ENCODE measurements around the gene HDGFL2.

HDGFL2 gene

DNA sequence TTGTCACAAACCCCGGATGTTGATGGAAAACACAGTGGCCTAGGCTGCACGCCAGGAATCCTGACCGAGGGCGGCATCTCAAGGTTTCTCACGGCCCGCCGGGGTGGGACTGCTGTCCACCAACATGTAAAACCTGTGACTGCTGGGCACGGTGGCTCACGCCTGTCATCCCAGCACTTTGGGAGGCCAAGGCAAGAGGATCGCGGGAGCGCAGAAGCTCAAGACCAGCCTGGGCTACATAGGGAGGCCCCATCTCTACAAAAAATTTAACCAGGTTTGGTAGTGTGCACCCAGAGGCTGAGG lies 35.0 kb downstream of the HDGFL2 start:
- ATAC-seq: no peak
- peaks cover 4% of the 10 kb centered on the region for H3K36me3 Mint-ChIP-seq (ENCODE audit: low read depth)
- peaks cover 19% of the 10 kb centered on the region for H3K4me1 Mint-ChIP-seq
- no peaks in the 10 kb centered on the region for H3K9me3 Mint-ChIP-seq
- no peaks in the 10 kb centered on the region for H3K27me3 Mint-ChIP-seq
- DNase-seq: no peak
- no peak overlapping the region for H3K27ac Mint-ChIP-seq
- H3K4me3 Mint-ChIP-seq: no peak overlapping the region

- no peak for DNase-seq
- Mint-ChIP-seq H3K4me1 (peaks cover 19% of the 10 kb centered on the region), H3K27me3 (no peaks in the 10 kb centered on the region), H3K9me3 (no peaks in the 10 kb centered on the region), H3K27ac (no peak overlapping the region), H3K36me3 (ENCODE audit: low read depth) (peaks cover 4% of the 10 kb centered on the region), H3K4me3 (no peak overlapping the region)
- ATAC-seq: no peak
Measured at GRCh38 chr19:4507804-4508203, 35.7 kb downstream of the HDGFL2 start.

GRCh38 chr19:4508698-4509097 lies 36.6 kb downstream of the HDGFL2 start:
- DNase-seq (no peak), ATAC-seq (no peak)
- H3K4me1 Mint-ChIP-seq: peaks cover 19% of the 10 kb centered on the region
- H3K4me3 Mint-ChIP-seq: no peak overlapping the region
- H3K36me3 Mint-ChIP-seq (ENCODE audit: low read depth): peaks cover 4% of the 10 kb centered on the region
- no peaks in the 10 kb centered on the region for H3K9me3 Mint-ChIP-seq
- H3K27ac Mint-ChIP-seq: no peak overlapping the region
- no peaks in the 10 kb centered on the region for H3K27me3 Mint-ChIP-seq

GRCh38 chr19:4510435-4511255 lies 38.5 kb downstream of the HDGFL2 start:
- no peak overlapping the region for H3K27ac Mint-ChIP-seq
- no peaks in the 10 kb centered on the region for H3K27me3 Mint-ChIP-seq
- DNase-seq: no peak
- H3K36me3 Mint-ChIP-seq (ENCODE audit: low read depth): peaks cover 4% of the 10 kb centered on the region
- H3K4me3 Mint-ChIP-seq: no peak overlapping the region
- H3K4me1 Mint-ChIP-seq: peaks cover 12% of the 10 kb centered on the region
- H3K9me3 Mint-ChIP-seq: no peaks in the 10 kb centered on the region
- no peak for ATAC-seq

GRCh38 chr19:4511300-4512054 lies 39.4 kb downstream of the HDGFL2 start:
- Mint-ChIP-seq H3K4me3 (no peak overlapping the region), H3K9me3 (no peaks in the 10 kb centered on the region), H3K27ac (no peak overlapping the region), H3K36me3 (ENCODE audit: low read depth) (no peaks in the 10 kb centered on the region), H3K27me3 (no peaks in the 10 kb centered on the region), H3K4me1 (peaks cover 3% of the 10 kb centered on the region)
- no peak for ATAC-seq
- no peak for DNase-seq

DNA sequence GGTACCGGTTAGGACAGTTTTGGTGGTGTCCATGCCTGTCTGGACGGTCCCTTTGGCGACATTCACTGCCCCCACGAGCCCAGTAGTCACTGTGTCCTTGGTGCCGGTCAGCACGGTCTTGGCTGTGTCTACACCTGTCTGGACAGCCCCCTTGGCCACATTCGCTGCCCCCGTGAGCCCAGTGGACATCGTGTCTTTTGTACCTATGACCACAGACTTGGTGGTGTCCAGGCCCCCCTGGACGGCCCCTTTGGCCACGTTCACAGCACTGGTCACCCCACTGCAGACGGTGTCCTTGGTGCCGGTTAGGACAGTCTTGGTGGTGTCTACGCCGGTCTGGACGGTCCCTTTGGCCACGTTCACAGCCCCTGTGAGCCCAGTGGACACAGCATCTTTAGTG lies 40.0 kb downstream of the HDGFL2 start:
- H3K4me3 Mint-ChIP-seq: no peak overlapping the region
- H3K27me3 Mint-ChIP-seq: no peaks in the 10 kb centered on the region
- no peaks in the 10 kb centered on the region for H3K9me3 Mint-ChIP-seq
- H3K27ac Mint-ChIP-seq: no peak overlapping the region
- DNase-seq (no peak), ATAC-seq (no peak)
- H3K4me1 Mint-ChIP-seq: no peaks in the 10 kb centered on the region
- H3K36me3 Mint-ChIP-seq (ENCODE audit: low read depth): no peaks in the 10 kb centered on the region

- no peak for ATAC-seq
- no peaks in the 10 kb centered on the region for H3K36me3 Mint-ChIP-seq (ENCODE audit: low read depth)
- no peak for DNase-seq
- H3K4me1 Mint-ChIP-seq: no peaks in the 10 kb centered on the region
- H3K27me3 Mint-ChIP-seq: no peaks in the 10 kb centered on the region
- H3K4me3 Mint-ChIP-seq: no peak overlapping the region
- H3K9me3 Mint-ChIP-seq: no peaks in the 10 kb centered on the region
- no peak overlapping the region for H3K27ac Mint-ChIP-seq
Measured at GRCh38 chr19:4513248-4513647, 41.2 kb downstream of the HDGFL2 start.

DNA sequence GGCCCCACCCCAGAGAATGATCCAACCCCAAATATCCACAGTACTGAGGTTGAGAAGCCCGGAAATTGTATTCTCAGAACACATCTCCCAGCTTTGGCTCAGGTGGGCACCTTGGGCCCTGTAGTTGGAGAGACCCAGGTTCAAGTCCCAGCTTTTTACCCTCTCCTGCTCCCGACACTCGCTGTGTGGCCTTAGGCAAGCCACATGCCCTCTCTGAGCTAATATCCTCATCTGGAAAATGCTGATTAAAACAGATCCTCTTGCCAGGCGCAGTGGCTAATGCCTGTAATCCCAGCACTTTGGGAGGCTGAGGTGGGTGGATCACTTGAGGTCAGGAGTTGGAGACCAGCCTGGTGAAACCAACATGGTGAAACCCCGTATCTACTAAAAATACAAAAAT lies 43.6 kb downstream of the HDGFL2 start:
- Mint-ChIP-seq H3K27ac (no peak overlapping the region), H3K4me3 (no peak overlapping the region), H3K36me3 (ENCODE audit: low read depth) (no peaks in the 10 kb centered on the region), H3K27me3 (peaks cover 4% of the 10 kb centered on the region), H3K9me3 (no peaks in the 10 kb centered on the region), H3K4me1 (no peaks in the 10 kb centered on the region)
- ATAC-seq (no peak), DNase-seq (no peak)

GRCh38 chr19:4516199-4516938 lies 44.3 kb downstream of the HDGFL2 start:
- no peaks in the 10 kb centered on the region for H3K9me3 Mint-ChIP-seq
- no peaks in the 10 kb centered on the region for H3K36me3 Mint-ChIP-seq (ENCODE audit: low read depth)
- H3K4me1 Mint-ChIP-seq: no peaks in the 10 kb centered on the region
- H3K27me3 Mint-ChIP-seq: peaks cover 4% of the 10 kb centered on the region
- DNase-seq (no peak), ATAC-seq (no peak)
- H3K27ac Mint-ChIP-seq: no peak overlapping the region
- no peak overlapping the region for H3K4me3 Mint-ChIP-seq

- no peak for ATAC-seq
- no peaks in the 10 kb centered on the region for H3K9me3 Mint-ChIP-seq
Measured at GRCh38 chr19:4516939-4517300, 44.8 kb downstream of the HDGFL2 start.

GRCh38 chr19:4517451-4518057 lies 45.5 kb downstream of the HDGFL2 start:
- no peak overlapping the region for H3K27ac Mint-ChIP-seq
- H3K27me3 Mint-ChIP-seq: peaks cover 4% of the 10 kb centered on the region
- H3K4me3 Mint-ChIP-seq: no peak overlapping the region
- no peaks in the 10 kb centered on the region for H3K36me3 Mint-ChIP-seq (ENCODE audit: low read depth)
- ATAC-seq: no peak
- no peaks in the 10 kb centered on the region for H3K9me3 Mint-ChIP-seq
- H3K4me1 Mint-ChIP-seq: no peaks in the 10 kb centered on the region
- no peak for DNase-seq

More at GRCh38 chr19:4516939-4517300, 44.8 kb downstream of the HDGFL2 start:
- H3K27ac Mint-ChIP-seq: no peak overlapping the region
- no peak for DNase-seq
- H3K27me3 Mint-ChIP-seq: peaks cover 4% of the 10 kb centered on the region
- no peaks in the 10 kb centered on the region for H3K4me1 Mint-ChIP-seq
- H3K36me3 Mint-ChIP-seq (ENCODE audit: low read depth): no peaks in the 10 kb centered on the region
- H3K4me3 Mint-ChIP-seq: no peak overlapping the region

GRCh38 chr19:4518345-4519171 lies 46.5 kb downstream of the HDGFL2 start, which contains the start of gene PLIN4:
PLIN4 (minus strand) TSS chr19:4518486; CDS start chr19:4518272, 214 bp downstream.
- no peak within 1 kb of the TSS for H3K27ac Mint-ChIP-seq
- H3K4me3 Mint-ChIP-seq: no peak within 1 kb of the TSS
- H3K4me1 Mint-ChIP-seq: no peaks in the 10 kb centered on the region
- no peak for DNase-seq
- H3K27me3 Mint-ChIP-seq: peaks cover 4% of the 10 kb centered on the region
- H3K36me3 Mint-ChIP-seq (ENCODE audit: low read depth): no peaks in the 10 kb centered on the region
- ATAC-seq: no peak
- no peaks in the 10 kb centered on the region for H3K9me3 Mint-ChIP-seq

DNA sequence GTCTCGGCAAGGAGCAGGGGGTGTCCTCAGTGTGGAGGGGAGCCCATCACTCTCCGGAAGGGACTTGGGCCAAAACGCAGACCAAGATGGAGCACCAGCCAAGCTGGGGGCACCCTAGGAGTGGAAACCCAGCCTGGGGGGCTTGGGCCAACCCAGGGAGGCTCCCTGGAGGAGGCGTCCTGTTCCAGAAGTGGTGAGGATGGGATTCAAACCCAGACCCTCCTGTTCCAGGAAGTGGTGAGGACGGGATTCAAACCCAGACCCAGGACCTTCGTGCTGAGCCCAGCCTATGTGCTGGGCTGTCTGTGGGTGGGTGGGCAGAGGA lies 47.0 kb downstream of the HDGFL2 start:
- Mint-ChIP-seq H3K36me3 (ENCODE audit: low read depth) (no peaks in the 10 kb centered on the region), H3K4me1 (no peaks in the 10 kb centered on the region), H3K27ac (no peak overlapping the region), H3K4me3 (no peak overlapping the region), H3K9me3 (no peaks in the 10 kb centered on the region), H3K27me3 (peaks cover 4% of the 10 kb centered on the region)
- no peak for ATAC-seq
- DNase-seq: no peak

Data from activated naive CD8-positive, alpha-beta T cell treated with anti-CD3 and anti-CD28 coated beads, Interleukin-2, amount 50 U/mL, for 24 hours (primary cell).